Fibroblast of peridontal ligament (primary cell): Measurements from ENCODE around the gene TRIM71.
"Not testable (repeated sequence)": the region's sequence is repeated elsewhere in the genome, so short reads cannot be mapped to it uniquely, and the experiment has no call there.

Experiments used
- DNase-seq: peaks from one replicate; pipeline ENCODE4 v3.0.0-alpha.2; 2010; ENCODE audit errors: extremely low read depth

The TRIM71 gene

DNA sequence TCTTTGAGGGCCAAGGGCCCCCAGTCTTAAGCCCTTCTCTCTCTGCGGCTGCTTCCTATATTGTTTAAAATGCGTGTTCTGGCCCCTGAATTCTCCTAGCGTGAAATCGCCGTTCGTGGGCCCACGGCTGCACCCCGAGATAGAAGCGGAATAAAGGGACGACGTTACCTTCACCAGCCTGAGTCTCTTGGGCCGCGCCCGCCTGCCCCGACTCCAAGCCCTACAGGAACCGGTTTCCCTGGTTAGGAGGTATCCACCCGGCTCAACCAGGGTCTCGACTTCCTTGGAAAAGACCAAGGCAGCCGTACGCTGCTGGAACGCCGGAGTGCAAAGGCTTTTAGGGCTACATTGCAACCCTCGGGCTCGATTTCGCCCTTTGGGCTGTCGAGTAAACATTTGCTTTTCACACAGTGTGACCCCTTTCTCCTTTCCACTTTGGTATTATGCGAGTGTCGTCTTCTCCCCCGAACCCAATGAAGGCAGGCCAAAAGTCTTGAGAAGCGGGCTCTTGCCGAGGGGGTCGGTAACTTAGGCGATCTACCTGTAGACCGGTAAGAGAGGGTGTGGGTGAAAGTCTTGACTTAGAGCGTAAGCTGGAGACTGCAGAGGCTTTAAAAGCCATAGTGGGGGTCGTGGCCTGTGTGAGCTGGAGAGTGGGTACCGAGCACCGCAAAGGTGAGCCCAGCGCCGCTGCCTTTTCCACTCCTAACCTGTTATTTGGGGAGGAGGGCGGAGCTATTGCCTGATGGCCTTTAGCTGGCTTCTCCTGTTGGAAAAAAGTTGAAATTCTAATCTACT is 2.0 kb downstream of the TRIM71 start:
- DNase-seq = no peak

DNA sequence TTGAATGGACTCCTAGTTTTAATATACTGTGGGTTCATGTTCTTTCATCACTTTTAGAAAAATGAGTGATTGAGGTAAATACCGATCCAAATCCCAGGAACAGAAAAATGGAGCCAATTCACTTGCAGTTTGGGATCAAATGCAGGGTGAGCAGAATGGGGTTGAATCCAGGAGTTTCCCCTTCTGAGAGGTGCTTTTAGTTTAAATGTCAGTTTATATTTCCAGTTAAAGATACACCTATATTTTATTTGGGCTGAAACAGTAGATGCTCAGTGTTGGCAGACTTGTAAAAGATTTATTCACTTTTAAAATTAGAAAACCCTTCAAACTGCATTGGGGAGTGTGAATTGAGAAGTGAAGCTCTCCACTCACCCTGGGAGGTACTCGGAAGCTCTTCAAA is 2.6 kb downstream of the TRIM71 start:
- no peak for DNase-seq

DNA sequence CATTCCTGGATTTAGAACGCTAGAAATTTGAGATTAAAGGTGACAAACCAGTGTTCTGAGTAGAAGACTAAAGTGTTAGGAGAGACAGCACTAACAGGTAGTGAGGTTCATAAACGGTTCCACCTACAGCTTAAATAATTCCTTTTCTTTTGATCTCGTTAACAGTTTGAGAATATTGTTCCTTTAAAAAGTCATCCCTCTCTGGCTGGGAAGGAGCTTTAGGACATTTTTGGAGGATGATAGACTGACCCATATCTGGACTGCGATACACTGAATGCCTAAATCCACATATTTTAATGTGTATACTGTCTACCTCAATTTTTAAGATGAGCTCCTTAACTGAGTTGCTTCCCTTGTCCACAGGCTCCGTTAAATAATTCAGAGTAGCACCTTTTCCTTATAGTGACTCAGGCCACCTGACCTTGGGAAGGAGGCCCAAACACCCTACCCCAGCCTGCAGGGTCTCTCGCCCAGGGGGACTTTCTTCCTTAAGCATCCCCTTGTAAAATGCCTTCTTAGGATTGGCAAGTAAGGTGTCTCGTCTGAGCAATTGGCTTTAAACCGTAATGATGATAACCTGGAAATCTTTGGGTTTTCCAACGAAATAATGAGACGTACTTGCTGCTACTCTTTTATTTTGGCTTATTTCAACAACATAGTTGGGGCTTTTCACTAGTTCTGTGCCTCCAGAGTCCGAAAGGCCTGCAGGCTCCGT is 3.3 kb downstream of the TRIM71 start:
- DNase-seq = no peak

DNA sequence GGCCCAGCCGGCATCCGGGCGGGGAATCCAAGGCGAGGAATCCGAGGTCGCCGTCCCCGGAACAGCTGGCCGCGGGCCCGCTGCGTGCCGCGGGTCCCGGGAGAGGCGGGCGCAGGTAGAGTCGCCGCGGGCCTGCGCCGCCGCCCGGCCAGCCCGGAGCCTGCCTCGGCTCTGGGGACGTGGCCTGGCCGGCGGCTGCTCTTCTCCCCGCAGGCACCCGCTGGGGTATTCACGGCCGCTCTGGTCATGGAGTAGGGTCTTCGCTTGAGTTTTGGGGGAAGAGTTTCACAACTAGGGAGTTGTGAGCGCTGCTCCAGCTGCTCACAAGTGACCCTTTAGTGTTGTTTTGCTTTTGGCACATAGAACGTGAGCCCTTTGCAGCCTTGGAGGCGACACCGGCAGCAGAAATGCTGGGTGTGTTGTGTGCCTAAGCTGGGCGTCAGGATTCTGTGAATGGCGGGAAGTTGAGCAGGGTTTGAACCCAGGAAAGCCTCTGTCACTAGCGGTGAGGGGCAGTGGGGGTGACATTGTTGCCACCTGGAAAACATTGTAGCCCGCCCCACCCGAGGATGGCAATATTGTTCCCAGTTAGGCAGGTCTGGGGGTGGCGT is 4.0 kb downstream of the TRIM71 start:
- no peak for DNase-seq

DNA sequence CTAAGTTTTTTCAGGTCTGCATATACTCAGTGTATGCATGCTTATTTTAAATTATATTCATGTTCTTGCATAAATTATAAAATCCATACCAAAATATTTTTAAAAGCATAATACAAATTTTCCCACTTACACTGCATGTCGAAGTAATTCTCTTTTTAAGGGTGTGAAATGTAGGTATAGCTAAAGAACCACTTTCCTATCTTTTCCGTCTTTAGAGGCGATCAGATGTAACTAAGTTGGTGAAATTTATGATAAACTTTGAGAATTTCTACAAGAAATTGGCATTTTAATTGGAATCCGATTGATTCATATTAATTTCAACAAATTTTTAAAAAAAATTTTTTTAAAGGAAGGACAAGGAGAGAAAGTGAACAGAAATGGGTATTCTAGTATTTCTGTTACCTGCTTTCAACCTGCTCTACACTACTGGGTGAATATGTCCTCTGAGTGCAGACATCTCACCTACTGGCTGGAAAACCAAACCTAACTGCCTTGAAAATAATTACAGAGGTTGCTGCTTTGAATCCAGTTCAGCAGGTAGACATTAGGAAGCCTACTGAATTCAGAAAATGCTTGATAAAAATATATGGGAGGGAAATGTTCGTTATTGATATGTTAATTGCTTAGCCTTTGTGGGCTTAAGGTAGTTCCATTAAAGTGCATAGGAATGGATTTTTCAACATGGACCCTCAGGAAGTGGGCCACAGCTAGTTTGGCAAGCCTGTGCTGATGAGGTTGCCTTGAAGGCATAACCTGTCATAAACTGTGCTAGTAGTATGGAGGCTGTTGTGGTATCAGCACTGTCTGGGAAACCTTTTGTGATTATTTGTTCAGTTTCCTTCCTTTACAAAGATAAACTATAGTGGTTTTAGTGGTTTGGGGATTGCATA is 5.1 kb downstream of the TRIM71 start:
- no peak for DNase-seq

DNA sequence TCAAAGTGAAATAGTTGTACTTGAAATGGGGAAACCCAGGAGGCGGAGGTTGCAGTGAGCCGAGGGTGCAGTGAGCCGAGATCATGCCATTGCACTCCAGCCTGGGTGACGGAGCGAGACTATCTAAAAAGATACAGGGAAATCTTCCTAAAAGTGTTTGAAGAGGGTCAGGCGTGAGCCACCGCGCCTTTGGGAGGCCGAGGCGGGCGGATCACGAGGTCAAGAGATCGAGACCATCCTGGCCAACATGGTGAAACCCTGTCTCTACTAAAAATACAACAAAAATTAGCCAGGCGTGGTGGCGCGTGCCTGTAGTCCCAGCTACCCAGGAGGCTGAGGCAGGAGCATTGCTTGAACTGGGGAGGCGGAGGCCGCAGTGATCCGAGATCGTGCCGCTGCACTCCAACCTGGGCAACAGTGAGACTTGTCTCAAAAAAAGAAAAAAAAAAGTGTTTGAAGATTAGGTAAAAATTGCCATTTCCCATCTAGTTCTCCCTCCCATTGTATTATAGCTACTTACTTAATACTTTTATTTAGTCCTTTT is 5.9 kb downstream of the TRIM71 start:
- not testable (repeated sequence) for DNase-seq

DNA sequence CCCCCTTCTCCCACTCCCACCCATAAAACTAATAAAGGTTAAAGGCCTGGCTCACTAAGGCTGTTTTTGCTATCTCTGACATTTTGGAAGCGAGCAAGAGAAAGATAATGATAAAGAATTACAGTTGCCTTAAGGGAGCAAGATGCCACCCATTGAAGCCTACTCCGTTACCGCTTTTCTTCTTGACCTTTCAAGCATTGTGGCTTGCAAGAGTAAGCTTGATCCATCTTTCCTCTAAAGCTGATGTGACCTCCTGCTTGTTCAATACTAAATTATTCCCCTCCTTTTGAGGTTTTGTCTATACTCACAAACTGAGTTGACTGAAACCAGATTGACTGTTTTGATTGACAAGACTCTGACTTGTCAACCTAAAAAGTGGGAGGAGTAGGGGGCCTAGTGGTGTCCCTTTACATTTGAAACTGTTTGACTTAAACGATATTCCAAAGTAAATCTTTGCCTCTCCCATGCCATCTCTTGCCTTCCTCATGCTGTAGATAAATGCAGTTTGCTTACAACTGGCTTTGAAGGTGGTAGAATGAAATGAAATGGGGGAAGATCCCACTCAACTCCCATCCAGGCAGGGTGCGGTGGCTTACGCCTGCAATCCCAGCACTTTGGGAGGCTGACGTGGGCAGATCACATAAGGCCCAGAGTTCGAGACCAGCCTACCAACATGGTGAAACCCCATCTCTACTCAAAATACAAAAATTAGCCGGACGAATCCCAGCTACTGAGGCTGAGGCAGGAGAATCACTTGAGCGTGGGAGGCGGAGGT is 8.0 kb downstream of the TRIM71 start:
- no peak for DNase-seq

DNA sequence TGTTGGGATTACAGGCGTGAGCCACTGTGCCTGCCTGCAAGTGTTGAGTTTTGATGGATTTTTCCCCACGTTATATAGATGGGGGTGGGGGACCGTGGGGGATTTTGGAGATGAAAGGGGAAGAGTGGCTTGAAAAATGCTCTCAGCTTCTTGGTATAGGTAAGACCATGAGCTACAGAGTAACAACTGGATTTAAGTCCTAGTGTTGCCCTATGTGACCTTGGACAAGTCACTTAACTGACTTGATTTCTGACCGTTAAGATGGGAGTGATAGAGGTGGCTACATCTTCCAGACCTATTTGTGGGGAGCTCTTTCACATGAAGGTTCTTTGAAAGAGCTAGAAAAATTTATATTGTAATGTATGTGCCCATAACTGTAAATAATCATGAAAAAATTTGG is 13.3 kb downstream of the TRIM71 start:
- DNase-seq = no peak

DNA sequence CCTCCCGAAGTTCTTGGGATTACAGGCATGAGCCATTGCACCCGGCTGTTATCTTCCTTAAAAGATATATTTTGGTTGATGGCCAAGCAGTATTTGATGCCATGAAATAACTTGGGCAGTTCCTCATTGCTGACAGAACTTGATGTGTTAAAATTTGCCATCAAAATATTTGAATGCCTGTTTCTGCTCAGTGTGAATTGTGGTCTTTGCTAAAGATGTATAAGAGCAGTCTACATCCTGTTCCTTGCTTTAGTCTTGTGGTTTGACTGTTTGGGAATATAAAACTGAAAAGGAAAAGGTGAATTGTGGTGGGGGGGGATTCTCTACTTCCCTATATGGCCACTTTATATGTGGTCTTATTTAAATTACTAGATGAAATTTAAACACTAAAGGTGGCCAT is 14.0 kb downstream of the TRIM71 start:
- no peak for DNase-seq

DNA sequence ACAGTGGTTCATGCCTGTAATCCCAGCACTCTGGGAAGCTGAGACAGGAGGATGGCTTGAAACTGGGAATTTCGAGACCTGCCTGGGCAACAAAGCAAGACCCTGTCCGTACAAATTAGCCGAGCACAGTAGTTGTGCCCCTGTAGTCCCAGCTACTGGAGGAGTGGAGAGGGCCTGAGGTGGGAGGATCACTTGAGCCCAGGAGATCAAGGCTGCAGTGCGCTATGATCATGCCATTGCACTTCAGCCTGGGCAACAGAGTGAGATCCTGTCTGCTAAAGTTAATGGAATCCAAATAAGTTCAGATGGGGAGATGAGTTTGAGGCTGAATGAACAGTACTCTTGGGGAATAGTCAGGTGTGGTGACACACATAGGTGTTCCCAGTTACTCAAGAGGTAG is 14.4 kb downstream of the TRIM71 start:
- DNase-seq = no peak

DNA sequence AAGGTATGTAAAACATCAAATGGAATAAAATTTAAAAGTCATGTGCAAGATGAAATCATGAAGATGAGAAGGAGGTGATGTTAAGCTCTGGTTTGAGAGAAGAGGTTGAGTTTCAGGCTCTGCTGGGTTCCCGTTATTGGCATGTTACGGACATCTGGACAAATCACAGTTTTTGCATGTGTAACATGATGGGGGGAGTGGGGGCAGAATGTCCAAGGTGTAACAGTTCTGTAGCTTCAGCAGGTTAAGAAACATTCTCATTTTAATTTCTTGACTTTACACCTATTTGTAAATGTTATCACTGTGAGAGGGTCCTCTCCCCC is 17.2 kb downstream of the TRIM71 start:
- no peak for DNase-seq

DNA sequence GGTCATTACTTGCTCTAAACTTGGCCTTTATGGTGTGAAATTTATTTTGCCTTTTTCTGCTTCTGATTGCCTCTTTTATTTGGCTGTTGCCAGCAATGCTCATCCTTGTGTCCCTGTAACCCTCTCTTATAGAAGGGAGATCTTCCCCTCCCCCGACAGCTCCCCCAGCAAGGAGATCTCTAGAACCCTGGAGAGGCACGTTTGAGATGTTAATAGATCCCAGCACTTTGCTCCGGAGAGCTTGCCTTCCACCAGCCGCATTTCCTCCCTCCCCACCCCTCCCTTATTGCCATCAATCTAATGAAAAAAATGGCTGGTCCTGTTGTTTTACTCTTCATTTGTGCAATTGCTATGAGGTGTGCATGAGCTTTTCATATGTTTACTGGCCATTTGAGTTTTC is 18.2 kb downstream of the TRIM71 start:
- no peak for DNase-seq

DNA sequence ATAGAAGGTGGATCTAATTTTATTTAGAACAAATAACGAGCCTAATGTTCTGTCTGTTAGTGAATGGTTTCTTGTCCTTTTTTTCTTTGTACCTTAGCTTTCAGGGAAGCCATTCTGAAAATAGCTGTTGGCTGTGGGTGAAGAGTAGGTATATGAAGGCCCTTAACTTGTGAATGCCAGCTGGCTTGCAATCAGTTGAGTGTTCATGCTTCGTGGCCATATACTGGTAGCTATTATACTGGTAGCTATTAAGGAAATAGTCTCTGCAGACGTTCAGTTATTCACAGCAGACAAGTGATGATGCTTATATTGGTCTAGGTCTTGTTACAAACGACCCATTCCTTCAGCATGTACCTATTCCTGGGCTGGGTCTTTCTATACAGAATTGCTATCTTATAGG is 18.8 kb downstream of the TRIM71 start:
- no peak for DNase-seq

DNA sequence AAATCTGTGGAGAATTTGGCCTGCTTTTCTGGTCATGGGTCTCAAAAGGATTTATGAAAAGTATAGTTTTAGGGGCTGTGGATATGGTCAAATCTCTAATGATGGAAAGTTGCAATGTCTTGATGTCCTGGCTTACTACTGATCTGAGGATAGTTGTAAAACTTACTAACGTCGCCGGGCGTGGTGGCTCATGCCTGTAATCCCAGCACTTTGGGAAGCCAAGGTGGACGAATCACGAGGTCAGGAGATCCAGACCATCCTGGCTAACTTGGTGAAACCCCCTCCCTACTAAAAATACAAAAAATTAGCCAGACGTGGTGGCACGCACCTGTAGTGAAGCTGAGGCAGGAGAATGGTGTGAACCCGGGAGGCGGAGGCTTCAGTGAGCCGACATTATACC is 19.6 kb downstream of the TRIM71 start:
- DNase-seq = no peak

DNA sequence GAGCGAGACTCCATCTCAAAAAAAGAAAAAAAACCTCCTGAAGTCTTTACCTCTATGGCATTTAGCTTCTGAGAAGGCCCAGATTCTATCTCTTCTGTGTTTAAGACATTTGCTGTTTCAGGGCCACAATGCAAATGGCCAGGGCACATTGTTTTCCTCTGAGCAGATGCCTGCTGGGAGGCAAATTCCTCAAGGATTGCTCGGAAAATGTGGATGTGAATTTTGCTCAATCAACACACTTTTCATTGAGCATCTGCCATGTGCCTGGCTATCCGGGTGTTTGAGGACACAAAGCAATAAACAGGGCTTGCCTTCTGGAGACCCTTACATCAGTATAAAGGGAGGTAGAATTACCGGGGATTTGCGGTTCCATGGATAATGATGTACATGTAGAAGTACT is 20.0 kb downstream of the TRIM71 start:
- no peak for DNase-seq

DNA sequence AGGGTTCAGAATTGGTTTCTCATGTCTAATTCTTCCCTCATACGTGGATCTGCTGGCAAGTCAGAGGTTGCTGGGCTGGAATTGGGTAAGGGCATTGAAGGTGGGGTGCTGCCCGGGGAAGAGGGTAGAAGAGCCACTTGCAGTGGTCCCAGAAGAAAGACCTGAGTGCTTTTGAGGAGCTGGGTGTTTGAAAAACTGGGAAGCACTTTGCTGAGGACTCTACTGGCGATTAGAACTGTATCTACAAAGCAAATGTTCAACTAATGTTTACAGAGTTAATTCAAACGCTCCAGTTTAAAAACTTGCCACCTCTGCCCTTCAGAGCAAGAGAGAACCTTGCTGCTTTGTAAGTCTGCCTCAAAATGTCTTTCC is 21.9 kb downstream of the TRIM71 start:
- no peak for DNase-seq

DNA sequence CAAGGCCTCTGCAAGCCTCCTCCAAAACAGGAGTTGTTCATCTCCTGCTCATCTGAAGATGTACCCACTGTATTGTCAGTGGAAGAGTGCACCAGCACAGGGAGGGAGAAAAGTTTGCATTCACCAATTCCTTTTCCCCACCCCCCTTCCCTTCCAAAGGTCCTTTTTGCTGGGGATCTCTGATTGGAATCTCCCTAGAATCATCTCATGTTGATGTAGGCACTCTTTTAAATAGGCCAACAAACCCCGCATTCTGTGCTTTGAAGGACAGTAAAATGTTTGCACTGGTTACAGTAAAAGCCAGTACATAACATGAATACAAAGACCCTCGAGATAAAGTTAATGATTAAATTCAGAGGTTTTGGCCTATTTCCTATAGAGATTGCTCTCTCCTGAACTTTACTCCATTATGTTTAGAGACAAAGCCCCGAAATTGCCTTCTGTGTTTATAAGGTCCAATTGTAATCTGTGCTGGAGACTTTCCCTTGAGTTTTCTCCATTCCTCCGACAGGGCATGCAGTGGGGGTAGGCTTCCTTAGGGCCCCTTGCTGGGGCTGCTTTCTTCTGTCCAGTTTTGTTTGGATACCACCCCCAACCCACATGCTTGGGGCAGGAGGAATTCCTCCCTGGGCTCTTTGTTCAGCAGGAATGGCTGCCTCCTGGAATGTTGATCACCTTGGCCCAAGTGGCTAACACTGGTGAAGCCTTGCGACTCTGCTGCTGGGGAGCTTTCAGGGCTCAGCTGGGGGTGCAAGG is 22.5 kb downstream of the TRIM71 start:
- no peak for DNase-seq

DNA sequence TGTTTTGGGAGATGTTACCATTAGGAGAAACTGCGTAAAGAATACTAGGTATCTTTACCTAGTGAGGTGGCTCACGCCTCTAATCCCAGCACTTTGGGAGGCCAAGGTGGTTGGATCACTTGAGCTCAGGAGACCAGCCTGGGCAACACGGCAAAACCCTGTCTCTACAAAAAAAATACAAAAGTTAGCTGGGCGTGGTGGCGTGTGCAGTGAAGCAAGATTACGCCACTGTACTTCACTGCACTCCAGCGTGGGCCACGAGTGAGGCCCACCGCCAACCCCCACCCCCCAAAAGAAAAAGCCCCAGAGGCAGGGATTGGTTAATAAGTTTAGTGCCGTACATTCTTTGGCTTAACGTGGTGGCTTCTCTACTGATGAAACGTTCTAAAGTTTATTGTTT is 23.5 kb downstream of the TRIM71 start:
- no peak for DNase-seq

DNA sequence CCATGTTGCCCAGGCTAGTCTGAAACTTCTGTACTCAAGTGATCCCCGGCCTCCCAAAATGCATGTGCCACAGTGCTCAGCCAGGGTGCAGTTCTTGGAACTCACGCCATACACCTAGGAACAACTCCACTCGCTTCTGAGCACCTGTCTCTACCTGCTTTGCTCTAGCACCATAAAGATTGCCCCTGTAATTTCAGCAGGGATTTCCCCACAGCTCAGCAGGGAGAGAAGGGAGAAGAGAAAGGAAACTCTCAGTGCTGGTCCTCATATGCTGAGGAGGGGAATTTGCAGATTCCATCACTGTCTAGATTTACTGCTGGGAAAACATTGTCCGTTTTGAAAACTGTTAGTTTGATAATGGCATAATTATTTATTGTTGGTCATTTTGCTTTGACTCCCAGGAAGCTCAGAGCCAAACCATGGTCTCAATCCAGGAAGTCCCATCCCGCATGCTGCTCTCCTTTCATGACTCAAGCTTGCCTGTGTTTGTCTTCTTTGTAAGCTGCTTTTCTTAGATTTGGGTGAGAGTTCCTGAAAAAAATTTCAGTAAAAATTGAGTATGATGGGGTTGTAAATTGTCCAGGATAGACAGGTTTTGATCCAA is 24.2 kb downstream of the TRIM71 start:
- no peak for DNase-seq

DNA sequence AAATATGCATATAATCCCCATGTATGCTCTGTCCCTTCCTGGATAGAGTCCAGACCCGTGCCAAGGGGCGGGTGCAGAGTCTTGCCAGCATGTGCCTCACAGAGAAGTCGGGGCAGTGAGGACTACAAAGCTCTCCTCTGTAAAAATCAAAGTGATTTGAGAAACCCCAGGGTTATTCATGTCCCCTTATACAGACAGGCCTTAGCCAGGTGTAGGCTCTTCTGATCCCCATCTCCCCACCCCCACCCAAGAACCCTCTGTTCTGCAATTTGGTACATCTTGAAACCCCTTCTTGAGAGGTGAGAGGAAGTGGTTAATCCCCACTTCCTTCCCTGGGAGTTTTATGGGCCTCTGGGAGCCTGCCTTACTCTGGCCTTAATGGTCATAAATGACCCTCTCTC is 24.7 kb downstream of the TRIM71 start:
- DNase-seq = no peak
